ENCODE data around the gene RNF220. TPM values are rescaled to one million over a fixed set of nuclear protein-coding genes. Genes with fewer than 3 reads are reported as not detected.

Gene RNF220
- total and polyA plus RNA-seq, 9 of the 15 experiments (the other 6 are each of a cell fraction or from before 2014, with no cell fraction given), result 5.1 to 117 (median 66.9) TPM

GRCh38 chr1:44554706-44555105, 149.7 kb downstream of the RNF220 start:
- FAIRE-seq, result no peak
- Histone ChIP-seq H3K79me2 (ENCODE audit: control insufficient read depth, insufficient read depth, low read length) (no peaks in the 10 kb centered on the region), H3K4me2 (ENCODE audit: insufficient read depth, low read length) (no peak overlapping the region), H3K9ac (ENCODE audit: insufficient read depth in 1 of 2, low read depth in 2 of 2, low read length in 2 of 2) (no peak overlapping the region), H2AFZ (ENCODE audit: low read depth, low read length) (no peak overlapping the region), H4K20me1 (replicated peaks; ENCODE audit: control insufficient read depth, insufficient read depth, low read length) (0 out of 2 replicates have a peak, but pooled peaks cover 13% of the 10 kb centered on the region), H3K27ac (ENCODE audit: extremely low read depth, low read depth, low read length) (no peak overlapping the region), H3K27me3 (ENCODE audit: control insufficient read depth in 2 of 2, insufficient read depth in 2 of 2, low read length in 2 of 2) (peaks cover 65 to 67% of the 10 kb centered on the region in 2 experiments), H3K9me1 (ENCODE audit: control insufficient read depth, insufficient read depth, low read length) (no peaks in the 10 kb centered on the region), H3K36me3 (ENCODE audit: control insufficient read depth, insufficient read depth, low read length) (no peaks in the 10 kb centered on the region), H3K9me3 (replicated peaks; ENCODE audit: control insufficient read depth, insufficient read depth, low read depth, low read length) (no peaks in the 10 kb centered on the region), H3K4me3 (no peak overlapping the region), H3K4me1 (replicated peaks in 1 of 2; ENCODE audit: control insufficient read depth in 2 of 2, insufficient read depth in 2 of 2, low read length in 2 of 2) (no peaks in the 10 kb centered on the region)
- ChIA-PET POLR2A (interaction anchor here (0.6 to 1.9 kb wide), 5 partner anchors 9 to 125 kb away, joined by 3 to 11 read pairs (median 4); no protein-coding TSS in a partner anchor), CTCF (ENCODE audit: low intra/inter-chr PET ratio) (no interaction called here)
- ATAC-seq, result no peak
- TF ChIP-seq HBP1 (CRISPR knock-in tag; IDR thresholded peaks at IDR 0.05), result no peak
- no peak for TF ChIP-seq RBM15 (IDR thresholded peaks at IDR 0.05; ENCODE audit: insufficient read depth, low read length)
- TF ChIP-seq MYBL2 (IDR thresholded peaks at IDR 0.05; ENCODE audit: low read depth), result no peak
- TF ChIP-seq MYBL2 (CRISPR knock-in tag; IDR thresholded peaks at IDR 0.05; ENCODE audit: borderline replicate concordance), result no peak
- TF ChIP-seq LARP7 (IDR thresholded peaks at IDR 0.05), result no peak
- no peak for TF ChIP-seq PURB (CRISPR knock-in tag; IDR thresholded peaks at IDR 0.05; ENCODE audit: low read depth)
- no peak for TF ChIP-seq MCM3 (IDR thresholded peaks at IDR 0.05)
- TF ChIP-seq KDM2B (CRISPR knock-in tag; IDR thresholded peaks at IDR 0.05), result no peak
- TF ChIP-seq THAP7 (CRISPR knock-in tag; IDR thresholded peaks at IDR 0.05), result no peak
- TF ChIP-seq SAFB2 (IDR thresholded peaks at IDR 0.05; ENCODE audit: borderline replicate concordance, low read depth, low read length, severe bottlenecking), result no peak
- TF ChIP-seq OTX1 (CRISPR knock-in tag; IDR thresholded peaks at IDR 0.05), result no peak
- no peak for TF ChIP-seq TAF7 (tag; IDR thresholded peaks at IDR 0.05)
- TF ChIP-seq KAT7 (CRISPR knock-in tag; IDR thresholded peaks at IDR 0.05; ENCODE audit: borderline replicate concordance), result no peak
- TF ChIP-seq CREM (IDR thresholded peaks at IDR 0.05; ENCODE audit: low read depth), result no peak
- TF ChIP-seq ETV1 (tag; conservative IDR thresholded peaks at IDR 0.05; ENCODE audit: low read depth), result no peak
- no peak for TF ChIP-seq CLOCK (CRISPR knock-in tag; IDR thresholded peaks at IDR 0.05; ENCODE audit: borderline replicate concordance)
- in situ Hi-C loops (cut with MboI), result loop anchor here (10.0 kb wide), 1 partner anchor 520 kb away; no protein-coding TSS in a partner anchor
- DNase-seq (ENCODE audit: extremely low read depth in 1 of 4, low spot score in 3 of 4), result no peak
- WGBS (ENCODE audit: insufficient coverage, low coverage, missing lambda C conversion rate), result 0% methylated on average over 2 of the region's 2 CpGs
- BruUV-seq (replicated peaks), result no TSS peak
- intact Hi-C loops (cut with micrococcal nuclease), result no loop called here

Measured in K562 (cell line).